ENCODE data around the gene ETV6. TPM values are rescaled to one million over a fixed set of nuclear protein-coding genes. Genes with fewer than 3 reads are reported as not detected.
A peak's percentile ranks its signal among the peaks of the same experiment; 100 is the strongest.

Gene ETV6
- polyA plus RNA-seq, 3 donors, result 6.8 to 45.1 (median 11.7) TPM

DNA sequence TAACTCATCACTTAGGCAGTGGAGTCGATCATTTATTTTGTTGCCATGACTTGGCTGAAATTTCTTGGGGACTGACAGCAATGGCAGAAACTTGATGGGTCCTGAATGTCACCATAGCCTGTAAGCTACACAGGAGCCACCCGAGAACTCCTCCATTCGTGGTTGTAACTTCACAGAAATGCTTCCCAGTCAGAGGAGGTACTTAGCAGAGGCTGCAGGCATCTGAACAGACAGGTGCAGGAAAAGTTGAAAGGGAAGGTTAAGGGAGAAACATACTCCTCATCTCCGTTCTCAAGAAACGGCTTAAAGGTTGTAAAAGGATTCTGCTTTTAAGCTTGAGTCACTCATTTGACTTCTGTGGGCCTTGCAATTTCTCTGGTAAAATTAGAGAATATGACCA, 47.7 kb downstream of the ETV6 start:
- peaks cover 99% of the 10 kb centered on the region for H4K20me1 ChIP-seq (ENCODE audit: insufficient read depth, low read length)
- no peak overlapping the region for H3K4me2 ChIP-seq (replicated peaks; ENCODE audit: extremely low read depth, low read length, poor library complexity, severe bottlenecking)
- no peaks in the 10 kb centered on the region for H3K27me3 ChIP-seq (ENCODE audit: control insufficient read depth in 2 of 2, insufficient read depth in 2 of 2, low read length in 2 of 2)
- Mint-ChIP-seq H3K36me3 (peaks cover 19 to 21% of the 10 kb centered on the region in 2 donors), H3K4me1 (peaks cover 45% of the 10 kb centered on the region), H3K9me3 (no peaks in the 10 kb centered on the region), H3K4me3 (no peak overlapping the region), H3K27me3 (ENCODE audit: low read depth in 3 of 3) (no peaks in the 10 kb centered on the region), H3K27ac (peak overlapping the region in 5 of 7 donors; percentile 28 to 62 (median 58))
- H3K36me3 ChIP-seq (replicated peaks in 1 of 2; ENCODE audit: control insufficient read depth in 1 of 2, insufficient read depth in 2 of 2, low read length in 2 of 2), result peaks cover 0 to 11% of the 10 kb centered on the region in 2 donors
- H3K79me2 ChIP-seq (ENCODE audit: insufficient read depth, low read length), result peaks cover 100% of the 10 kb centered on the region
- H2AFZ ChIP-seq (ENCODE audit: insufficient read depth, low read depth, low read length, poor library complexity, severe bottlenecking), result no peak overlapping the region
- intact Hi-C loops (cut with micrococcal nuclease), result no loop called here
- H3K9me3 ChIP-seq (replicated peaks in 1 of 2; ENCODE audit: control insufficient read depth in 1 of 2, insufficient read depth in 1 of 2, low read length in 2 of 2), result no peaks in the 10 kb centered on the region
- peak overlapping the region in 1 of 2 donors; percentile 46 for H3K27ac ChIP-seq (ENCODE audit: low read depth in 1 of 2, low read length in 2 of 2)
- H3K4me3 ChIP-seq (replicated peaks in 1 of 3; ENCODE audit: low read depth in 2 of 3, low read length in 3 of 3), result no peak overlapping the region
- no peak for DNase-seq
- H3K9ac ChIP-seq (ENCODE audit: insufficient read depth, low read length, poor library complexity, severe bottlenecking), result no peak overlapping the region
- TF ChIP-seq CTCF (IDR thresholded peaks at IDR 0.05), result no peak
- 83% methylated on average over 1 of the region's 5 CpGs for WGBS (ENCODE audit: insufficient coverage)
- H3K4me1 ChIP-seq (ENCODE audit: control insufficient read depth in 1 of 2, insufficient read depth in 2 of 2, low read length in 2 of 2), result no peaks in the 10 kb centered on the region

DNA sequence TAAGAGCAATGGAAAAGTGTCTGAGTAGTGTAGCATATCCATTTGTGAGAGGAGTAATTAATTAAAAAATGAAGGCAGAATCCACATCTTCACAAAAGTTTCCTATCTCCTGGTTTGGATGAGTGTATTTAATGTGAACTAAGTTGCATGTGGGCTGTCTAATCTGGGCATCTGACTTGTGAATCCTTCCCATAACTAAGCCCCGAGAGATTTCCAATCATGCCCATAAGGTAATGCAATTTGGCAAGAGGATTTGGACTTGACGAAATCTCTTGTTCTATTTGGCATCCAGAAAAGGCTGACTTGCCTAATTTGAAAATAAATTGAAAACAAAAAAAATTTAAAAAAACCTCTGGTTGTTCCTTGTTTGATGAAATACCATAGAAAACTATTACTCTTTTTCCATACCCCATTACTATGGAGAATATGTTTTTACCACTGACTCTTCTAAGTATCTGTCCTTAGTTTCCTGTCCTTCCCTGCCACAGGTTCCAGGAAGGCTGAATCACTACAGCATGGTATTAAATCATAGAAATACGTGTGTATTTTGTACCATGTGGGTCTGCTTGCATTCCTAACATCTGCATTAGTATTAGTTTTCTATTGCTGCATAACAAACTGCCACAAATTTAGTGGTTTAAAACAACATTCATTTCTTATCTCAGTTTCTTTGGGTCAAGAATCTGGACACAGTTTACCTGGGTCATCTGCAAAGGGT, 48.4 kb downstream of the ETV6 start:
- Histone ChIP-seq H3K4me1 (ENCODE audit: control insufficient read depth in 1 of 2, insufficient read depth in 2 of 2, low read length in 2 of 2) (no peaks in the 10 kb centered on the region), H2AFZ (ENCODE audit: insufficient read depth, low read depth, low read length, poor library complexity, severe bottlenecking) (no peak overlapping the region), H3K9me3 (replicated peaks in 1 of 2; ENCODE audit: control insufficient read depth in 1 of 2, insufficient read depth in 1 of 2, low read length in 2 of 2) (no peaks in the 10 kb centered on the region), H3K27ac (ENCODE audit: low read depth in 1 of 2, low read length in 2 of 2) (peak overlapping the region in 1 of 2 donors; percentile 46), H3K9ac (ENCODE audit: insufficient read depth, low read length, poor library complexity, severe bottlenecking) (no peak overlapping the region), H3K79me2 (ENCODE audit: insufficient read depth, low read length) (peaks cover 100% of the 10 kb centered on the region), H3K27me3 (ENCODE audit: control insufficient read depth in 2 of 2, insufficient read depth in 2 of 2, low read length in 2 of 2) (no peaks in the 10 kb centered on the region), H3K36me3 (replicated peaks in 1 of 2; ENCODE audit: control insufficient read depth in 1 of 2, insufficient read depth in 2 of 2, low read length in 2 of 2) (peaks cover 0 to 11% of the 10 kb centered on the region in 2 donors), H3K4me2 (replicated peaks; ENCODE audit: extremely low read depth, low read length, poor library complexity, severe bottlenecking) (no peak overlapping the region), H3K4me3 (replicated peaks in 1 of 3; ENCODE audit: low read depth in 2 of 3, low read length in 3 of 3) (no peak overlapping the region), H4K20me1 (ENCODE audit: insufficient read depth, low read length) (peaks cover 99% of the 10 kb centered on the region)
- TF ChIP-seq CTCF (IDR thresholded peaks at IDR 0.05), result no peak
- H3K4me1 Mint-ChIP-seq, result peaks cover 43% of the 10 kb centered on the region
- peaks cover 0 to under 1% (median 0%) of the 10 kb centered on the region in 3 donors for H3K27me3 Mint-ChIP-seq (ENCODE audit: low read depth in 3 of 3)
- no peaks in the 10 kb centered on the region for H3K9me3 Mint-ChIP-seq
- DNase-seq, result no peak
- no peak overlapping the region for H3K4me3 Mint-ChIP-seq
- H3K36me3 Mint-ChIP-seq, result peaks cover 17 to 19% of the 10 kb centered on the region in 2 donors
- WGBS (ENCODE audit: insufficient coverage), result no CpG with 5 or more reads among the region's 3 CpGs
- intact Hi-C loops (cut with micrococcal nuclease), result no loop called here
- H3K27ac Mint-ChIP-seq, result peak overlapping the region in 4 of 7 donors; percentile 21 to 76 (median 60)

Data from CD14-positive monocyte (primary cell).